NCI-H510A treated with DMSO at 0.1 percent for 48 hours (cell line): ENCODE results near the gene MPC1.
"Not testable (repeated sequence)": the region's sequence is repeated elsewhere in the genome, so short reads cannot be mapped to it uniquely, and the experiment has no call there.

Source experiments
- DNase-seq: peaks from one replicate; lab custom pipeline; 2025; lab: John Stamatoyannopoulos, UW

Gene MPC1

GRCh38 chr6:166406197-166406596, 23.5 kb upstream of the MPC1 start:
- DNase-seq, result no peak

- no peak for DNase-seq
These were observed 22.6 kb upstream of the MPC1 start for GRCh38 chr6:166405386-166405785.

DNA sequence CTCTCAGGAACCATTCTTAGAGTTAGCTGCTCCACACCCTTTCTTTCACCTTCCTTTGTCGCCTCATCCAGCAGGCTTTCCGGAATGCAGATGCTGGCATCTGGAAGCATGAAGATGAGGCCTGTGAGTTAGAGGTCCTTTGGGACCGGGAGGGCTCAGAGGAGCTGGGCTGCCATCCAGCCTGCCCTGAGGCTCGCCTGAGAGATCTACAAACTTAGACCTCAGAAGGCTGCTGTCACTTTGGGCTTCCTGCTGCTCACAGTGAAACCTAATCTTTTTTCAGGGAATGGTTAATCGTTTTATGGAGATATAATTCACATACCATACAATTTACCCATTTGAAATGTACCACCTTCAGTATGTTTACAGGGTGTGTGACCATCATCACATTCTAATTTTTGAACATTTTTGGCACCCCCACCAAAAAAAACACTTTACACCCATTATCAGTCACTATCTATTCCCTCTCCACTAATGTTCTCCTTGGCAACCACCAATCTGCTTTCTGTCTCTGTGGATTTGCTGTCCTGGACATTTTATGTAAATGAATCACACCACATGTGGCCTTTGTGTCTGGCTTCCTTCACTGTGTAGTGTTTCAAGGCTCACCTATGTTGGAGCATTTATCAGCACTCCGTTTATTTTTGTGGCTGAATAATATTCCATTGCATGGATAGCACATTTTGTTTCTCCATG, 20.0 kb upstream of the MPC1 start:
- DNase-seq, result no peak

DNA sequence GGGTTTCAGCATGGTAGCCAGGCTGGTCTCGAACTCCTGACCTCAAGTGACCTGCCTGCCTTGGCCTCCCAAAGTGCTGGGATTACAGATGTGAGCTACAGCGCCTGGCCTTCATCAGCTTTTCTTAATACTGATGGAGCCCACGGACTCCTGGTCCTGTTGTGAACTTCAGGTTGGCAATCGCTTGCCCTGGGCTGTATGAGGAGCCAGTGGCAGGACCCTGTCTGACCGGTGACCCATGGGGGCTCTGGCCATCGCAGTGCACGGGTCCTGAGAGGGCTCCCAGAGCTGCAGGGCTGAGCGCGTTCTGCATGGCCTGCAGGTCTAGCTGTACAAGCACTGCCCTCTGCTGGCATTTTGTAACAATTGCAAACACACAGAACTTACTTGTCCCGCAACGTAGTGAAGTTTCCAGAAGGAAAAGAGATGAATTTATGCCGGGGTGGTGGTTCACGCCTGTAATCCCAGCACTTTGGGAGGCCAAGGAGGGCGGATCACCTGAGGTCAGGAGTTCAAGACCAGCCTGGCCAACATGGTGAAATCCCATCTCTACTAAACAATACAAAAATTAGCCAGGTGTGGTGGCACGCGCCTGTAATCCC, 18.0 kb upstream of the MPC1 start:
- DNase-seq, result peak; percentile 54

- DNase-seq, result no peak
These were observed 17.4 kb upstream of the MPC1 start for GRCh38 chr6:166400181-166400580.

DNA sequence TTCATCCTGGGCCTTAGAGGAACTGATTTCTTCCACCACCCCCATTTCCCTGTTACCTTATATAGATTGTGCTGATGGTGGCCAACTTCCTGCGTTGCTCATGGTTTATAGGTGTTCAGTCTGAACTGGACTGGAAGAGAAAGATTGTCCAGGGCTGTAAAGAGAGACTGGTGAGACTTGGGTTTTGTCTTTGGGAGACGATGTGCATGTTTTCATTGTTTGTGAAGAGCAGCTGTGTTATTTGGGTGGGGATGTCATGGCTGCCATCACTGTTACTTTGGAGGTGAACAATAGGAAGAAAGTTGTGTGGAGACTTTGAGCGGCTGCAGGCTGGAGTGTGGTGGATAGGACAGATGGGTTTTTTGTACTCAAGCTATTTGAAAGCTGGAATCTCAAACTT, 15.6 kb upstream of the MPC1 start:
- no peak for DNase-seq

- no peak for DNase-seq
These were observed 15.1 kb upstream of the MPC1 start for GRCh38 chr6:166397849-166398248.

GRCh38 chr6:166395778-166396177, 13.0 kb upstream of the MPC1 start:
- DNase-seq, result no peak

- no peak for DNase-seq
These were observed 12.6 kb upstream of the MPC1 start for GRCh38 chr6:166395351-166395750.

- DNase-seq, result no peak
These were observed 11.5 kb upstream of the MPC1 start for GRCh38 chr6:166394036-166394892.

- no peak for DNase-seq
These were observed 10.7 kb upstream of the MPC1 start for GRCh38 chr6:166393535-166393823.

DNA sequence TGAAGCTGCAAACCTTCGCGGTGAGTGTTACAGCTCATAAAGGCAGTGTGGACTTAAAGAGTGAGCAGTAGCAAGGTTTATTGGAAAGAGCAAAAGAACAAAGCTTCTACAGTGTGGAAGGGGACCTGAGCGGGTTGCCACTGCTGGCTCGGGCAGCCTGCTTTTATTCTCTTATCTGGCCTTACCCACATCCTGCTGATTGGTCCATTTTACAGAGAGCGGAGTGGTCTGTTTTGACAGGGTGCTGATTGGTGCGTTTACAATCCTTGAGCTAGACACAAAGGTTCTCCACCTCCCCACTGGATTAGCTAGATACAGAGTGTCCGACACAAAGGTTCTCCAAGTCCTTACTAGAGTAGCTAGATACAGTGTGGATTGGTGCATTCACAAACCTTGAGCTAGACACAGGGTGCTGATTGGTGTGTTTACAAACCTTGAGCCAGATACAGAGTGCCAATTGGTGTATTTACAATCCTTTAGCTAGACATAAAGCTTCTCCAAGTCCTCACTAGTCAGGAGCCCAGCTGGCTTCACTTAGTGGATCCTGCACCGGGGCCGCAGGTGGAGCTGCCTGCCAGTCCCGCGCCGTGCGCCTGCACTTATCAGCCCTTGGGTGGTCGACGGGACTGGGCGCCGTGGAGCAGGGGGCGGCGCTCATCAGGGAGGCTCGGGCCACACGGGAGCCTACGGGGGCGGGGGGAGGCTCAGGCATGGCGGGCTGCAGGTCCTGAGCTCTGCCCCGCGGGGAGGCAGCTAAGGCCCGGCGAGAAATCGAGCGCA, 10.2 kb upstream of the MPC1 start:
- not testable (repeated sequence) for DNase-seq

DNA sequence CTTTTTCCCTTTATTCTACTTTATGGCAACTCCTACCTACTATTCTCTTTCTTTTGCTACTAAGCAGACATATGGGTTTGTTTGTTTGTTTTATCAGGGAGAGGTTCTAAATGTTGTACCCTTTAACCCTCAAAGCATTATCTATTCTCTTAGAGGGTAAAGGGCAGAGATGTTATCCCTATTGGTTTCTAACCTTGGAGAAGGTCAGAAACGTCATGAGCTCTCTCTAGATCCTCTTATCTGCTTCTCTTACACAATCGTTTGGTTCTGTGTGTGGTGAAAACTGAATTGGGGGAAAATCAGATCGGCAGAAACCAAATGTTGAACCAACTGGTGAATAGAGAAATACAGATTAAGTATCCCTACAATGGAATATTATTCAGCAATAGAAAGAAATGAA, 6.4 kb upstream of the MPC1 start:
- no peak for DNase-seq

DNA sequence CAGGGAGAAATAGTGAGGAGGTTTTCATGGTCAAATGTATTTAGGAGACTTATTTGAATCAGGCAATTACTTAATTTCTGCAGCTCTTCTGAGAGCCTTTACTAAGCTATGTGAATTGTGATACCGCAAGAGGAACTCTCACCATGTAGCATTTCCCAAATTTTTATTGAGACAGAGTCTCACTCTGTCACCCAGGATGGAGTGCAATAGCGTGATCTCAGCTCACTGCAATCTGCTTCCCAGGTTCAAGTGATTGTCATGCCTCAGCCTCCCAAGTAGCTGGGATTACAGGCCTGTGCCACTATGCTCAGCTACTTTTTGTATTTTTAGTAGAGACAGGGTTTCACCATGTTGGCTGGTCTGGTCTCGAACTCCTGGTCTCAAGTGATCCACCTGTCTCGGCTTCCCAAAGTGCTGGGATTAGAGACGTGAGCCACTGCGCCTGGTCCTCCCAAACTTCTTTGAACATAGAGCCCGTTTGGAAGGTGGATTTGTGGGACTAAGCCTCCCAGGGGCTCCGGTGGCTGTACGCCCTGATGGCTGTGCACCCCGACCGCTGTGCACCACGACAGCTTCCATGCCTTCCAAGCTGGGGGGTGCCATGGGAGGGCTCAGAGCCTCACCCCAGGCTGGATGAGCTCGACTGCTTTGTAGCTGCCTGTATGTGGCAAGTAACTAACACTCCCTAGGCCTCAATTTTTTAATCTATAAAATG, 5.7 kb upstream of the MPC1 start:
- no peak for DNase-seq

GRCh38 chr6:166387642-166388289, 5.0 kb upstream of the MPC1 start:
- no peak for DNase-seq

DNA sequence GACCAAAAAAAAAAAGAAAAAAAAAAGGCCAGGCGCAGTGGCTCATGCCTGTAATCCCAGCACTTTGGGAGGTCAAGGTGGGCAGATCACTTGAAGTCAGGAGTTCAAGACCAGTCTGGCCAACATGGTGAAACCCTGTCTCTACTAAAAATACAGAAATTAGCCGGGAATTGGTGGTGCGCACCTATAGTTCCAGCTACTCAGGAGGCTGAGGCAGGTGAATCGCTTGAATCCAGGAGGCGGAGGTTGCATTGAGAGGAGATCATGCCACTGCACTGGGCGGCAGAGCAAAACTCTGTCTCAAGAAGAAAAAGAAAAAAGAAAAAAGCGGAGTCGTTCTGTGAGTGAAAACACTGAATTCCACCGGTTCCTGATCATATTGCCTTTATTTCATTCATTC, 4.4 kb upstream of the MPC1 start:
- DNase-seq, result not testable (repeated sequence)

- no peak for DNase-seq
These were observed 3.4 kb upstream of the MPC1 start for GRCh38 chr6:166386111-166386510.

DNA sequence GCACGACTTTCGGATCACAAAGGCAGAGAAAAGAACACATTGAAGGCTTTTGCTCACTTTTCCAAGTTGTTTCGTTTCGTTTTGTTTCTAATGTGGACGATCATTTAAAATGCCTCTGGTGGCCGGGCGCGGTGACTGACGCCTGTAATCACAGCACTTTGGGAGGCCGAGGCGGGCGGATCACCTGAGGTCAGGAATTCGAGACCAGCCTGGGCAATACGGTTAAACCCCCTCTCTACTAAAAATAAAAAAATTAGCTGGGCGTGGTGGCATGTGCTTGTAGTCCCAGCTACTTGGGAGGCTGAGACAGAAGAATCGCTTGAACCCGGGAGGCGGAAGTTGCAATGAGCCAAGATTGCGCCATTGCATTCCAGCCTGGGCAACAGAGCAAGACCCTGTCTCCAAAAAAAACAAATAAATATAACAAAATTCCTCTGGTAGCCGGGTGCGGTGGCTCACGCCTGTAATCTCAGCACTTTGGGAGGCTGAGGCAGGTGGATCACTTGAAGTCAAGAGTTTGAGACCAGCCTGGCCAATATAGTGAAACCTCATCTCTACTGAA, 1.1 kb upstream of the MPC1 start:
- peak; percentile 24 for DNase-seq

DNA sequence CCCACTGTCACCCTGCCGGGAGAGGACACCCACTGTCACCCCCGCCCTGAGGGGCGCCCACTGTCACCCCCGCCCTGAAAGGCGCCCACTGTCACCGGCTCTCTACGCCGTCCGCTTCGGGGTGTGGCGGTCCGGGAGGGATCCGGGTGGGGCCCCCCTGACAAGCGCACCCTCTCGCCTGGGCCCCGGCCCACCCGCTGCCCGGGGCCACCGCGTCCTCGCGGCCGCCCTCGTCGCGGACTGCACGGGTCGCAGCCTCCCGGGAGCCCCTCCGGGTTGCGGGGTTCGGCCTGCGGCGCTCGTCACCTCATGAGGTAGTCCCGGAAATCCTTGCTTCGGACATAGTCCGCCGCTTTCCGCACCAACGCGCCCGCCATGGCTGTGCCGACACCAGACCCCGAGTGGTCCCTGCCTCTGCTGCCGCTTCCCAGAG, 224 bp downstream of the MPC1 start:
- DNase-seq, result no peak

- DNase-seq, result peak; percentile 51
These were observed 824 bp downstream of the MPC1 start for GRCh38 chr6:166381733-166382499.
